Chondrocyte (in vitro differentiated cells): ENCODE data around the gene CYP2A13. TPM values are rescaled to one million over a fixed set of nuclear protein-coding genes. Genes with fewer than 3 reads are reported as not detected.
"Not testable (repeated sequence)": the region's sequence is repeated elsewhere in the genome, so short reads cannot be mapped to it uniquely, and the experiment has no call there.

ENCODE experiments used
- DNase-seq: peaks from one replicate; pipeline ENCODE4 v3.0.0; 2021; ENCODE audit warnings: mixed read lengths, low spot score
- H3K27ac Mint-ChIP-seq: one replicate; pipeline ENCODE4 v1.8.0; 2021; ENCODE audit warnings: mild to moderate bottlenecking, moderate library complexity, mixed read lengths; ENCODE audit not compliant: unreplicated experiment
- H3K27me3 Mint-ChIP-seq: 2 replicates; pipeline ENCODE4 v1.8.0; 2021; ENCODE audit warnings: low read depth, mixed read lengths
- H3K36me3 Mint-ChIP-seq: 2 replicates; pipeline ENCODE4 v1.8.0; 2021; ENCODE audit warnings: low read depth, mixed read lengths
- H3K4me1 Mint-ChIP-seq: 2 replicates; pipeline ENCODE4 v1.8.0; 2021; ENCODE audit warnings: low read depth, mild to moderate bottlenecking, mixed read lengths
- H3K4me3 Mint-ChIP-seq: one replicate; pipeline ENCODE4 v1.8.0; 2021; ENCODE audit warnings: mild to moderate bottlenecking, moderate library complexity, mixed read lengths; ENCODE audit not compliant: unreplicated experiment
- H3K9me3 Mint-ChIP-seq: 2 replicates; pipeline ENCODE4 v1.8.0; 2021; ENCODE audit warnings: low read depth, mixed read lengths
- total RNA-seq: library from RNA; stranded (reverse); gene quantifications from 3 replicates; pipeline ENCODE4 v1.2.1, GENCODE V29; 2021
- TF ChIP-seq, protein P1 (sequence below): fragments of 200-600 bp; sonication (generic); IDR thresholded peaks from 2 replicates; pipeline ENCODE4 v1.5.0; 2021; ENCODE audit warnings: antibody characterized with exemption, mild to moderate bottlenecking, moderate library complexity

Gene CYP2A13
- total RNA-seq, 1 donor from 2014 or later: not detected

DNA sequence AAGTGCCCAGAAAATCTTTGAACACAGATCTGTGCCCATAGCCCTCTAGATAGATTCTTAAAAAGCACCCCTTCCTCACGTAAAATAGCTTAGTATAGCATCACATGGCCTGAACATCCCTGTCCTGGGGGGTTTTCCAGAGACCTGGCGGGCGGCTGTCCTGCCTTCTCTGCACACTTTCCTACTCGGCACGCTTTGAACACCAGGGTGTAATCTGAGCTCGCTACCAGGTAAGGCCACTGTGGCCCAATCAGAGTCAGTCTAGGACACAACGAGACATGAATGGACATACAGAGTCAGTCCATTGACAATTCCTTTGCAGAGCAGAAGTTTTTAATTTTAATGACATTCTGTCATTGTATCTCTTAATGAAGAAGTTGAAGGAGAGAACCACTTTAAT lies 8.1 kb downstream of the CYP2A13 start:
- Mint-ChIP-seq H3K4me3 (no peak overlapping the region), H3K27me3 (peaks cover 34% of the 10 kb centered on the region), H3K4me1 (no peaks in the 10 kb centered on the region), H3K27ac (no peak overlapping the region), H3K36me3 (no peaks in the 10 kb centered on the region), H3K9me3 (peaks cover 9% of the 10 kb centered on the region)
- TF ChIP-seq, protein P1, sequence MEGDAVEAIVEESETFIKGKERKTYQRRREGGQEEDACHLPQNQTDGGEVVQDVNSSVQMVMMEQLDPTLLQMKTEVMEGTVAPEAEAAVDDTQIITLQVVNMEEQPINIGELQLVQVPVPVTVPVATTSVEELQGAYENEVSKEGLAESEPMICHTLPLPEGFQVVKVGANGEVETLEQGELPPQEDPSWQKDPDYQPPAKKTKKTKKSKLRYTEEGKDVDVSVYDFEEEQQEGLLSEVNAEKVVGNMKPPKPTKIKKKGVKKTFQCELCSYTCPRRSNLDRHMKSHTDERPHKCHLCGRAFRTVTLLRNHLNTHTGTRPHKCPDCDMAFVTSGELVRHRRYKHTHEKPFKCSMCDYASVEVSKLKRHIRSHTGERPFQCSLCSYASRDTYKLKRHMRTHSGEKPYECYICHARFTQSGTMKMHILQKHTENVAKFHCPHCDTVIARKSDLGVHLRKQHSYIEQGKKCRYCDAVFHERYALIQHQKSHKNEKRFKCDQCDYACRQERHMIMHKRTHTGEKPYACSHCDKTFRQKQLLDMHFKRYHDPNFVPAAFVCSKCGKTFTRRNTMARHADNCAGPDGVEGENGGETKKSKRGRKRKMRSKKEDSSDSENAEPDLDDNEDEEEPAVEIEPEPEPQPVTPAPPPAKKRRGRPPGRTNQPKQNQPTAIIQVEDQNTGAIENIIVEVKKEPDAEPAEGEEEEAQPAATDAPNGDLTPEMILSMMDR: no peak
- no peak for DNase-seq

DNA sequence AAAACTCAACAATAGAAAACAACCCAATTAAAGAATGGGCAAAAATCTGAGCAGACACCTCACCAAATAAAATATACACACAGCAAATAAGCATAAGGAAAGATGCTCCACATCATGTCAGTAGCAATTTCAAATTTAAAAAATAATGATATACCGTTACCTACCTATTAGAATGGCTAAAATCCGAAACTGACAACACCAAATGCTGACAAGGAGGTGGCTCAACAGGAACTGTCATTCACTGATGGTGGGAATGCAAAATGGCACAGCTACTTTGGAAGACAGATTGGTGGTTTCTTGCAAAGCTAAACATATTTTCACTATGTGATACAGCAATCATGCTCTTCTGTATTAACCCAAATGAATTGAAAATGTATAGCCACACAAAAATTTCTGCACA lies 9.1 kb downstream of the CYP2A13 start:
- Mint-ChIP-seq H3K4me1 (no peaks in the 10 kb centered on the region), H3K4me3 (no peak overlapping the region), H3K27ac (no peak overlapping the region), H3K27me3 (peaks cover 31% of the 10 kb centered on the region), H3K36me3 (no peaks in the 10 kb centered on the region), H3K9me3 (peaks cover 11% of the 10 kb centered on the region)
- TF ChIP-seq, protein P1: no peak
- DNase-seq: no peak

DNA sequence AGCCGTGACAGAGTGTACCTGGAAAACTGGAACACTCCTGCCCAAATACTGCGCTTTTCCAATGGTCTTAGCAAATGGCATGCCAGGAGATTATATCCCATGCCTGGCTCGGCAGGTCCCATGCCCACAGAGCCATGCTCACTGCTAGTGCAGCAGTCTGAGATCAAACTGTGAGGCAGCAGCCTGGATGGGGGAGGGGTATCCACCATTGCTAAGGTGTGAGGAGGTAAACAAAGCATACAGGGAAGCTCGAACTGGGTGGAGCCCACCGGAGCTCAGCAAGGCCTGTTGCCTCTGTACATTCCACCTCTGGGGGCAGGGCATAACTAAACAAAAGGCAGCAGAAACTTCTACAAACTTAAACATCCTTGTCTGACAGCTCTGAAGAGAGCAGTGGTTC lies 10.5 kb downstream of the CYP2A13 start:
- Mint-ChIP-seq H3K27me3 (peaks cover 22% of the 10 kb centered on the region), H3K27ac (no peak overlapping the region), H3K9me3 (peaks cover 14% of the 10 kb centered on the region), H3K36me3 (no peaks in the 10 kb centered on the region), H3K4me3 (no peak overlapping the region), H3K4me1 (no peaks in the 10 kb centered on the region)
- TF ChIP-seq, protein P1: no peak
- no peak for DNase-seq

DNA sequence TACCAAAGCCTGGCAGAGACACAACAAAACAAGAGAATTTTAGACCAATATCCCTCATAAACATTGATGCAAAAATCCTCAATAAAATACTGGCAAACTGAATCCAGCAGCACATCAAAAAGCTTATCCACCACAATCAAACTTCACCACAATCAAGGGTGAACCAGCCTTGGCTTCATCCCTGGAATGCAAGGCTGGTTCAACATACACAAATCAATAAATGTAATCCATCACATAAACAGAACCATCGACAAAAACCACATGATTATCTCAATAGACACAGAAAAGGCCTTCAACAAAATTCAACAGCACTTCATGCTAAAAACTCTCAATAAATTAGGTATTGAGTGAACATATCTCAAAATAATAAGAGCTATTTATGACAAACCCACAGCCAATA lies 14.0 kb downstream of the CYP2A13 start:
- H3K36me3 Mint-ChIP-seq, H3K4me1 Mint-ChIP-seq, H3K4me3 Mint-ChIP-seq, H3K27ac Mint-ChIP-seq, DNase-seq: not testable (repeated sequence)
- peaks cover 10% of the 10 kb centered on the region for H3K27me3 Mint-ChIP-seq
- H3K9me3 Mint-ChIP-seq: peaks cover 21% of the 10 kb centered on the region

DNA sequence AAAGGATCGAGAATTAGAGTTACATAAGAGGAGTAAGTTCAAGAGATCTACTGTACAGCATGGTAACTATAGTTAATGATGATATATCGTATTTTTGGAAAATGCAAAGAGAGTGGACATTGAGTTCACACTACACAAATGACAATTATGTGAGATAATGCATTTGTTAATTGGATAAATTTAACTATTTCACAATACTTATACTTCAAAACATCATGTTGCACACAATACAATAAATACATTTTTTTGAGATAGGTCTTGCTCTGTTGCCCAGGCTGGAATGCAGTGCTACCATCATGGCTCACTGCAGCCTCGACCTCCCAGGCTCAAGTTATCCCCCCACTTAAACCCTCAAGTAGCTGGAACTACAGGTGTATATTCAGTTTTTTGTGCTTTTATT lies 17.9 kb downstream of the CYP2A13 start:
- peaks cover 3% of the 10 kb centered on the region for H3K27me3 Mint-ChIP-seq
- no peak for DNase-seq
- H3K9me3 Mint-ChIP-seq: peaks cover 13% of the 10 kb centered on the region
- TF ChIP-seq, protein P1: no peak
- no peak overlapping the region for H3K4me3 Mint-ChIP-seq
- no peaks in the 10 kb centered on the region for H3K36me3 Mint-ChIP-seq
- H3K4me1 Mint-ChIP-seq: no peaks in the 10 kb centered on the region
- H3K27ac Mint-ChIP-seq: no peak overlapping the region

DNA sequence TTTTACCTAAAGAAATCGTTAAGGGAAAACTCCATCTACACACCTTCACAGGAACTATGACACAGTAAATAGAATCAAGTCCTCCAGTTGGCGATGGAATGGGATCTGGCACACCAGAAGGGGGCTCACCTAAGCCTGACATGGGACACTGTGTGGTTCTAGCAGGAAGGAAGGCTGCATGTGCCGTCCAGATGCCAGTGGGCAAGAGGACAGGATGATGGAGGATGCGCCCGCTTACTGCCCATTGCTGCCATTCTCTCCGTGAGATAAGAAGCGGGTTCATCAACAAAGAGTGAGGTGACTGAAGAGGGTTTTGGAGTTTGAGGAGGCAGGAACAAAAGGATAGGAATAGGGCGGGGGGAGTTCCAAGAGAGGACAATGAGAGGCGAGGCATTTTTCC lies 23.0 kb downstream of the CYP2A13 start:
- Mint-ChIP-seq H3K27ac (no peak overlapping the region), H3K4me1 (no peaks in the 10 kb centered on the region), H3K27me3 (peaks cover 22% of the 10 kb centered on the region), H3K4me3 (no peak overlapping the region), H3K9me3 (no peaks in the 10 kb centered on the region), H3K36me3 (no peaks in the 10 kb centered on the region)
- no peak for DNase-seq
- TF ChIP-seq, protein P1: no peak
